ENCODE results near the gene AFF3.
"Not testable (repeated sequence)": the region's sequence is repeated elsewhere in the genome, so short reads cannot be mapped to it uniquely, and the experiment has no call there.

The AFF3 gene

DNA sequence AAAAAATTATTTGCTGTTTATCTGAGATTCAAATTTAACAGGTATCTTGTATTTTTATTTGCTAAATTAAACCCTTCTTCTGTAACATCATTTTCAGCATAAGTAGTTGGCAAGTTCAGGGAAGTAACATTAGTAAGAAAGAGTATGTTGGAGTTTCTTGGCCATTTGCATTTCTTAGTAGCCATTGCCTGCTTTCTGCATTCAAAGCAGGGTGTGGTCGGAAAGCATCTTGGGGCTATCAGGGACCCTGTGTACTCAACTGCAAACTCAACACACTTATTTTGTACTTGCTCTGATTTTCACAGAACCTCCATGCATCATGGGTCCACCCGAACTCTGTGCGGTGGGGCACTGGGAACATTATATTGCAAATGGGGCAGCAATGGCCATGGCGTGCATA lies 622.2 kb downstream of the AFF3 start:
- no peaks in the 10 kb centered on the region for H3K27me3 ChIP-seq (replicated peaks; ENCODE audit: control insufficient read depth, insufficient read depth, low read length, poor library complexity, severe bottlenecking)

DNA sequence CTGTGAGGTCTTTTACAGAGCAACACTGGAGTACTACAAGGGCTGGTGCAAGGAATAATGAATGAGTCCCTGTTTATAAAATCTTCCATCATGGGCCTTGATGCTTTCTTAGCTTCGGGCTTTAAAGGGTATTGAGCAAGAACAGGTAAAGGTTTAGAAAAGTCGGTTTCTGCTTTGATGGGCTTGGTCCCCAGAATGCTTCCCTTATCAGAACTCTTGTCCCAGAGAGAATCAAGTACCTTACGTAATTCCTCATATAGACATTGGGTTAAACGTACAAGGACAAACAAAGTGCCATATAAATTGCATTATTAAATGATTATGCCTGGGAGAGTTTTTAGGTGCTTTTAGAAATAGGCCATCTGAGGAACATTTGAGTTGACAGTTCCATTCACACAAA lies 628.0 kb downstream of the AFF3 start:
- DNase-seq = no peak
- Histone ChIP-seq H3K36me3 (ENCODE audit: control insufficient read depth, insufficient read depth, low read length) (no peaks in the 10 kb centered on the region), H3K4me3 (ENCODE audit: insufficient read depth, low read depth, low read length, poor library complexity, severe bottlenecking) (no peak overlapping the region), H3K27me3 (replicated peaks; ENCODE audit: control insufficient read depth, insufficient read depth, low read length, poor library complexity, severe bottlenecking) (no peaks in the 10 kb centered on the region), H3K27ac (ENCODE audit: insufficient read depth, low read length, poor library complexity, severe bottlenecking) (no peak overlapping the region), H3K4me1 (ENCODE audit: control insufficient read depth, insufficient read depth, low read length, poor library complexity, severe bottlenecking) (no peaks in the 10 kb centered on the region), H3K9me3 (ENCODE audit: control insufficient read depth, low read length) (no peaks in the 10 kb centered on the region)

More for the DNA sequence above, 622.2 kb downstream of the AFF3 start:
- no peak overlapping the region for H3K27ac ChIP-seq (ENCODE audit: insufficient read depth, low read length, poor library complexity, severe bottlenecking)
- H3K9me3 ChIP-seq (ENCODE audit: control insufficient read depth, low read length) = no peaks in the 10 kb centered on the region
- no peak overlapping the region for H3K4me3 ChIP-seq (ENCODE audit: insufficient read depth, low read depth, low read length, poor library complexity, severe bottlenecking)
- no peak for DNase-seq
- no peaks in the 10 kb centered on the region for H3K36me3 ChIP-seq (ENCODE audit: control insufficient read depth, insufficient read depth, low read length)
- H3K4me1 ChIP-seq (ENCODE audit: control insufficient read depth, insufficient read depth, low read length, poor library complexity, severe bottlenecking) = no peaks in the 10 kb centered on the region

GRCh38 chr2:99512181-99512591 lies 630.2 kb downstream of the AFF3 start:
- Histone ChIP-seq H3K27ac (ENCODE audit: insufficient read depth, low read length, poor library complexity, severe bottlenecking) (no peak overlapping the region), H3K9me3 (ENCODE audit: control insufficient read depth, low read length) (no peaks in the 10 kb centered on the region), H3K4me3 (ENCODE audit: insufficient read depth, low read depth, low read length, poor library complexity, severe bottlenecking) (no peak overlapping the region), H3K27me3 (replicated peaks; ENCODE audit: control insufficient read depth, insufficient read depth, low read length, poor library complexity, severe bottlenecking) (no peaks in the 10 kb centered on the region), H3K36me3 (ENCODE audit: control insufficient read depth, insufficient read depth, low read length) (no peaks in the 10 kb centered on the region), H3K4me1 (ENCODE audit: control insufficient read depth, insufficient read depth, low read length, poor library complexity, severe bottlenecking) (no peaks in the 10 kb centered on the region)
- DNase-seq = no peak

- no peak overlapping the region for H3K27ac ChIP-seq (ENCODE audit: insufficient read depth, low read length, poor library complexity, severe bottlenecking)
- DNase-seq = no peak
- no peaks in the 10 kb centered on the region for H3K4me1 ChIP-seq (ENCODE audit: control insufficient read depth, insufficient read depth, low read length, poor library complexity, severe bottlenecking)
- no peaks in the 10 kb centered on the region for H3K36me3 ChIP-seq (ENCODE audit: control insufficient read depth, insufficient read depth, low read length)
- no peak overlapping the region for H3K4me3 ChIP-seq (ENCODE audit: insufficient read depth, low read depth, low read length, poor library complexity, severe bottlenecking)
- H3K9me3 ChIP-seq (ENCODE audit: control insufficient read depth, low read length) = no peaks in the 10 kb centered on the region
- no peaks in the 10 kb centered on the region for H3K27me3 ChIP-seq (replicated peaks; ENCODE audit: control insufficient read depth, insufficient read depth, low read length, poor library complexity, severe bottlenecking)
These were observed 633.0 kb downstream of the AFF3 start for GRCh38 chr2:99509387-99509786.

DNA sequence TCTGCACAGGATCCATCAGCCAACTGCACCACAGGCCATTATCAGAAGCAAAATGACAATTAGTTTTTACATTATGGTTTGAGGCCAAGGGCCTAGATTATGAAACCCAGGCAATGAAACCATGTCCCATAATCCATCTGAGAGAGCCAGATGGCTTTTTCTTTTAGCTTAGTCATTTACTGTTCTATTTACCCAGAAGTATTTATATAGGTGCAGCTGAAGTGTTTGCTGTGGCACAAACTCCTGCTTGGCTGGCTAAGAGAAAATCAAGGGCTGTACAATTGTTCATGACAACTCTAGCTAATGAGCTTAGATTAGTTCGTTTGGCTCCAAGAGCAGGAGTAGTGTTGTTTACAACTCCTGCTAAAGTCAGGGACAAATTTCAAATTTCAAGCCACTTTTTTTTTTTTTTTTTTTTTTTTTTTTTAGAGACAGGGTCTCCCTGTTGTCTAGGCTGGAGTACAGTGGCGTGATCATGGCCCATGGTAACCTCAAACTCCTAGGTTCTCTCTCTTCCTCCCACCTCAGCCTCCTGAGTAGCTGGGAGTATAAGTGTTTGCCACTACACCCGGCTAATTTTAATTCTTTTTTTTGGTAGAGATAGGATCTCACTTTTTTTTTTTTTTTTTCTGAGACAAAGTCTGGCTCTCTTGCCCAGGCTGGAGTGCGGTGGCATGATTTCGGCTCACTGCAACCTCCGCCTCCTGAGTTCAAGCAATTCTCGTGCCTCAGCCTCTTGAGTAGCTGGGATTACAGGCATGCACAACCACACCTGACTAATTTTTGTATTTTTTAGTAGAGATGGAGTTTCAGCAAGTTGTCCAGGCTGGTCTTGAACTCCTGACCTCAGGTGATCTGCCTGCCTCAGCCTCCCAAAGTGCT lies 634.2 kb downstream of the AFF3 start:
- H3K4me3 ChIP-seq (ENCODE audit: insufficient read depth, low read depth, low read length, poor library complexity, severe bottlenecking) = no peak overlapping the region
- H3K27ac ChIP-seq (ENCODE audit: insufficient read depth, low read length, poor library complexity, severe bottlenecking) = no peak overlapping the region
- H3K4me1 ChIP-seq (ENCODE audit: control insufficient read depth, insufficient read depth, low read length, poor library complexity, severe bottlenecking) = no peaks in the 10 kb centered on the region
- DNase-seq = no peak
- H3K9me3 ChIP-seq (ENCODE audit: control insufficient read depth, low read length) = no peaks in the 10 kb centered on the region
- H3K27me3 ChIP-seq (replicated peaks; ENCODE audit: control insufficient read depth, insufficient read depth, low read length, poor library complexity, severe bottlenecking) = no peaks in the 10 kb centered on the region
- H3K36me3 ChIP-seq (ENCODE audit: control insufficient read depth, insufficient read depth, low read length) = no peaks in the 10 kb centered on the region

GRCh38 chr2:99504844-99505584 lies 637.4 kb downstream of the AFF3 start:
- no peaks in the 10 kb centered on the region for H3K27me3 ChIP-seq (replicated peaks; ENCODE audit: control insufficient read depth, insufficient read depth, low read length, poor library complexity, severe bottlenecking)
- no peaks in the 10 kb centered on the region for H3K9me3 ChIP-seq (ENCODE audit: control insufficient read depth, low read length)
- H3K36me3 ChIP-seq (ENCODE audit: control insufficient read depth, insufficient read depth, low read length) = no peaks in the 10 kb centered on the region
- no peak for DNase-seq
- no peak overlapping the region for H3K4me3 ChIP-seq (ENCODE audit: insufficient read depth, low read depth, low read length, poor library complexity, severe bottlenecking)
- no peaks in the 10 kb centered on the region for H3K4me1 ChIP-seq (ENCODE audit: control insufficient read depth, insufficient read depth, low read length, poor library complexity, severe bottlenecking)
- H3K27ac ChIP-seq (ENCODE audit: insufficient read depth, low read length, poor library complexity, severe bottlenecking) = no peak overlapping the region

- not testable (repeated sequence) for H3K4me1 ChIP-seq (ENCODE audit: control insufficient read depth, insufficient read depth, low read length, poor library complexity, severe bottlenecking); H3K36me3 ChIP-seq (ENCODE audit: control insufficient read depth, insufficient read depth, low read length); DNase-seq; H3K9me3 ChIP-seq (ENCODE audit: control insufficient read depth, low read length); H3K27ac ChIP-seq (ENCODE audit: insufficient read depth, low read length, poor library complexity, severe bottlenecking); H3K4me3 ChIP-seq (ENCODE audit: insufficient read depth, low read depth, low read length, poor library complexity, severe bottlenecking); H3K27me3 ChIP-seq (replicated peaks; ENCODE audit: control insufficient read depth, insufficient read depth, low read length, poor library complexity, severe bottlenecking)
These were observed 638.6 kb downstream of the AFF3 start for GRCh38 chr2:99503662-99504416.

GRCh38 chr2:99496021-99496420 lies 646.4 kb downstream of the AFF3 start:
- H3K27ac ChIP-seq (ENCODE audit: insufficient read depth, low read length, poor library complexity, severe bottlenecking) = no peak overlapping the region
- no peak for DNase-seq
- no peaks in the 10 kb centered on the region for H3K36me3 ChIP-seq (ENCODE audit: control insufficient read depth, insufficient read depth, low read length)
- H3K27me3 ChIP-seq (replicated peaks; ENCODE audit: control insufficient read depth, insufficient read depth, low read length, poor library complexity, severe bottlenecking) = no peaks in the 10 kb centered on the region
- no peaks in the 10 kb centered on the region for H3K4me1 ChIP-seq (ENCODE audit: control insufficient read depth, insufficient read depth, low read length, poor library complexity, severe bottlenecking)
- no peaks in the 10 kb centered on the region for H3K9me3 ChIP-seq (ENCODE audit: control insufficient read depth, low read length)
- H3K4me3 ChIP-seq (ENCODE audit: insufficient read depth, low read depth, low read length, poor library complexity, severe bottlenecking) = no peak overlapping the region

Data from effector memory CD4-positive, alpha-beta T cell (primary cell).